HFFc6 (cell line): Measurements from ENCODE around the gene KRTAP5-5. TPM values are rescaled to one million over a fixed set of nuclear protein-coding genes. Genes with fewer than 3 reads are reported as not detected.

Source experiments
- DNase-seq: peaks from one replicate; pipeline ENCODE4 v3.0.0-alpha.2; 2018
- H3K27ac Mint-ChIP-seq: 2 replicates; pipeline ENCODE4 v1.8.0; 2020; ENCODE audit warnings: mild to moderate bottlenecking, mixed read lengths
- H3K27me3 Mint-ChIP-seq: 2 replicates; pipeline ENCODE4 v1.8.0; 2021; ENCODE audit warnings: mild to moderate bottlenecking, moderate library complexity, mixed read lengths; ENCODE audit not compliant: insufficient read depth
- H3K36me3 Mint-ChIP-seq: 2 replicates; pipeline ENCODE4 v1.8.0; 2021; ENCODE audit warnings: low read depth, mixed read lengths
- H3K4me1 Mint-ChIP-seq: 2 replicates; pipeline ENCODE4 v1.8.0; 2020; ENCODE audit warnings: low read depth, mixed read lengths
- H3K4me3 Mint-ChIP-seq: 2 replicates; pipeline ENCODE4 v1.8.0; 2020; ENCODE audit warnings: mild to moderate bottlenecking, moderate library complexity, mixed read lengths
- H3K9me3 Mint-ChIP-seq: 2 replicates; pipeline ENCODE4 v1.8.0; 2020; ENCODE audit warnings: mild to moderate bottlenecking, mixed read lengths
- total RNA-seq, 6 experiments: library from RNA; stranded (reverse); fragmentation: NEBNext Ultra II Directional; extraction: Animal tissue kit (Norgen Biotek cat#: 25700); gene quantifications; 2 replicates in 1 of 6; 3 replicates in 5 of 6; pipeline ENCODE4 v1.2.3, GENCODE V29; 2021
- TF ChIP-seq, protein P1 (sequence below): fragments of 200-600 bp; sonication (generic); IDR thresholded peaks from 2 replicates; pipeline ENCODE4 v1.5.0; 2021; ENCODE audit warnings: antibody characterized with exemption, mild to moderate bottlenecking

Gene KRTAP5-5
- total RNA-seq, 6 experiments from 2014 or later = not detected

DNA sequence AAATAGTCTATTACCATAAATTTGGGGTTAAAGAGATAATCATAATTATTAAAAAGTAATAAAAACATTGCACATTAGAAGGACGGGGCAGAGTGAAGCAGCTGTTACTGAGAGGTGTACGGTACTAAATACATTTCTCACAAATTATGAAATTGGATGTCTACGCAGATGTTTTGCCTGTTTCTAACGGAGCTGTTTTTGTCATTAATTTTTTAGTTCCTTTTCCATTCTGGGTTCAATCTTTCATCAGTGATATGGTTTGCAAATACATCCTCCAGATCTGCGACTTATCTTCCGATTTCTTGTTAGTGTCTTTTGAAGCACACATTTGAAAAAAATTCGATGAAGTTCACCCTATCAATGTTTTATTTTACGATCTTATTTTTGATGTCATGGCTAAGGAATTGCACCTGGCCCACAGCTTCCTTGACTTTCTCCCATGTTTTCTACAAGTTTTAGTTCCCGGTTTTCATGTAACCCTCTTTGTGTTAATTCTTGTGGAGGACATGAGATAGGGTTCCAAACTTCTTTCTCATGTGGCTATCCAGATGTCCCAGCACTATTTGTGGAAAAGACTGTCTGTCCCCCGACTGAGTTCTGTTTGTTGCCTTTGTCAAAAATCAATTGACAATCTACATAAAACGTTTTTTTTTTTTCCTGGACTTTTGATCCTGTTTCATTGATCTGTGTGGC is 46.1 kb downstream of the KRTAP5-5 start:
- Mint-ChIP-seq H3K36me3 (no peaks in the 10 kb centered on the region), H3K4me1 (no peaks in the 10 kb centered on the region), H3K4me3 (no peak overlapping the region), H3K9me3 (no peaks in the 10 kb centered on the region), H3K27ac (no peak overlapping the region), H3K27me3 (peaks cover 28% of the 10 kb centered on the region)
- DNase-seq = no peak
- TF ChIP-seq, protein P1, sequence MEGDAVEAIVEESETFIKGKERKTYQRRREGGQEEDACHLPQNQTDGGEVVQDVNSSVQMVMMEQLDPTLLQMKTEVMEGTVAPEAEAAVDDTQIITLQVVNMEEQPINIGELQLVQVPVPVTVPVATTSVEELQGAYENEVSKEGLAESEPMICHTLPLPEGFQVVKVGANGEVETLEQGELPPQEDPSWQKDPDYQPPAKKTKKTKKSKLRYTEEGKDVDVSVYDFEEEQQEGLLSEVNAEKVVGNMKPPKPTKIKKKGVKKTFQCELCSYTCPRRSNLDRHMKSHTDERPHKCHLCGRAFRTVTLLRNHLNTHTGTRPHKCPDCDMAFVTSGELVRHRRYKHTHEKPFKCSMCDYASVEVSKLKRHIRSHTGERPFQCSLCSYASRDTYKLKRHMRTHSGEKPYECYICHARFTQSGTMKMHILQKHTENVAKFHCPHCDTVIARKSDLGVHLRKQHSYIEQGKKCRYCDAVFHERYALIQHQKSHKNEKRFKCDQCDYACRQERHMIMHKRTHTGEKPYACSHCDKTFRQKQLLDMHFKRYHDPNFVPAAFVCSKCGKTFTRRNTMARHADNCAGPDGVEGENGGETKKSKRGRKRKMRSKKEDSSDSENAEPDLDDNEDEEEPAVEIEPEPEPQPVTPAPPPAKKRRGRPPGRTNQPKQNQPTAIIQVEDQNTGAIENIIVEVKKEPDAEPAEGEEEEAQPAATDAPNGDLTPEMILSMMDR = no peak

DNA sequence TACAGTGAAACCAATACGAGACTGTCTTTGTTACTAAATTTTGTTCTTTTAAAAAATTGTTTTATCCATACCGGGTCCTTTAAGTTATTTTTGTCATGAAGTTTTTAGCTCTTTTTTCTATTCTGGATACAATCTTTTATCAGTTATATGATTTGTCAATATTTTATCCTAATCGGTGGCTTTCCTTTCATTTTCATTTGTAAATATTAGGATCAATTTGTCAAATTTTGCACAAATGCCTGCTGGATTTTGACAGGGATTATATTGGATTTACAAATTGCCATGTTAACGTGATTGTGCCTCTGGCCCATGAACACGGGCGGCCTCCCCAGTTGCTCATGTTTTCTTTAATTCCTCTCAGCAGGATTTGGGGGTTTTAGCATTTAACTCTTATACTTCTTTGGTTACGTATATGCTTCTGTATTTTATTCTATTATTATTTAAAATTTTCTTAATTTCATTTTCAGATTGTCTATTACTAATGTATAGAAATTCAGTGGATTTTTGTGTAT is 46.7 kb downstream of the KRTAP5-5 start:
- Mint-ChIP-seq H3K9me3 (no peaks in the 10 kb centered on the region), H3K4me3 (no peak overlapping the region), H3K27me3 (peaks cover 31% of the 10 kb centered on the region), H3K36me3 (no peaks in the 10 kb centered on the region), H3K4me1 (no peaks in the 10 kb centered on the region), H3K27ac (no peak overlapping the region)
- TF ChIP-seq, protein P1 = no peak
- DNase-seq = no peak

DNA sequence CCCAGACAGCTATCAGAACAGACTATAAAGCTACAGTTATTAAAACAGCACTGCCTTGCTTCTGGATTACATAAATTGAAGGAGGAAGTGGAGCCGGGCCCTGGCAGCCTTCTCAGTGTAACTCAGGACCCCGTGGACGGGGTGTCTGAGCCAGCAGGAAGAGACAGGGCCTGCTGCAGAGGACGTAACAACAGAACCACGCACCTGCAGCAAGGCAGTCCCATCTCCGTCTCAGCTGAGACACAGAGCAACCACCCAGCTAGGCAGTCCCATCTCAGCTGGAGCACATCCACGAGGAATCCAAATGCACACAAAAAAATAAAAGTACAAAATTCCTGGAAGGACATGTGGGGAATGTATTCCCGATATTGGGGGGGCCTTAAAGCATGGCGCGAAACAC is 50.3 kb downstream of the KRTAP5-5 start:
- H3K27me3 Mint-ChIP-seq = peaks cover 14% of the 10 kb centered on the region
- no peak overlapping the region for H3K27ac Mint-ChIP-seq
- no peak overlapping the region for H3K4me3 Mint-ChIP-seq
- TF ChIP-seq, protein P1 = no peak
- DNase-seq = no peak
- H3K9me3 Mint-ChIP-seq = no peaks in the 10 kb centered on the region
- no peaks in the 10 kb centered on the region for H3K36me3 Mint-ChIP-seq
- H3K4me1 Mint-ChIP-seq = no peaks in the 10 kb centered on the region

Other genes starting within 250 kb of the KRTAP5-5 start
- gene BRSK2, start 239.8 kb upstream of the KRTAP5-5 start, total RNA-seq = under 1 TPM in 5 of 6 experiments, not detected in 1; 0.14 to 0.99 (median 0.47) TPM
- gene MOB2, start 143.0 kb upstream of the KRTAP5-5 start, total RNA-seq = 10 to 100 TPM; 19.6 to 27.4 (median 21.4) TPM
- gene DUSP8, start 57.5 kb upstream of the KRTAP5-5 start, total RNA-seq = 1 to 10 TPM in 3 of 6 experiments, under 1 TPM in 3; 0.38 to 1.6 (median 0.81) TPM
- not detected for gene KRTAP5-1, start 44.5 kb upstream of the KRTAP5-5 start, total RNA-seq
- not detected for gene KRTAP5-2, start 31.5 kb upstream of the KRTAP5-5 start, total RNA-seq
- not detected for gene KRTAP5-3, start 21.3 kb upstream of the KRTAP5-5 start, total RNA-seq
- gene KRTAP5-4, start 7.6 kb upstream of the KRTAP5-5 start, total RNA-seq = not detected
- gene KRTAP5-6, start 67.4 kb downstream of the KRTAP5-5 start, total RNA-seq = not detected
- under 1 TPM; 0.21 to 0.71 (median 0.45) TPM for gene IFITM10, start 120.8 kb downstream of the KRTAP5-5 start, total RNA-seq
- 100 to 1,000 TPM; 212 to 240 (median 229) TPM for gene CTSD, start 134.2 kb downstream of the KRTAP5-5 start, total RNA-seq
- not detected for gene SYT8, start 205.2 kb downstream of the KRTAP5-5 start, total RNA-seq
- gene TNNI2, start 209.2 kb downstream of the KRTAP5-5 start, total RNA-seq = not detected
- gene LSP1, start 223.3 kb downstream of the KRTAP5-5 start, total RNA-seq = 1 to 10 TPM in 1 of 6 experiments, under 1 TPM in 3, not detected in 2; 0.18 to 2.6 (median 0.27) TPM